Astrocyte of the spinal cord (primary cell): ENCODE results near the gene CFAP58.

Experiments
- DNase-seq: peaks from one replicate; pipeline ENCODE4 v3.0.0; 2011; ENCODE audit warnings: low read depth, low spot score
- H3K4me3 ChIP-seq: 2 replicates; pipeline ENCODE4 v1.5.1; 2011; ENCODE audit warnings: low read depth, mild to moderate bottlenecking, low read length, moderate library complexity
- CTCF ChIP-seq: IDR thresholded peaks from 2 replicates; pipeline ENCODE4 v1.5.1; 2012; ENCODE audit warnings: low read depth, mild to moderate bottlenecking, low read length, inconsistent platforms
- in situ Hi-C: cut with HindIII; loops from 2 replicates; pipeline ENCODE4 v1.10.0; 2017; ENCODE audit warnings: low sequenced_read_pairs

The CFAP58 gene

GRCh38 chr10:104336821-104337467 is 16.7 kb upstream of the CFAP58 start:
- peak overlapping the region; percentile 66 for H3K4me3 ChIP-seq
- DNase-seq: peak; percentile 81
- in situ Hi-C loops: no loop called here
- TF ChIP-seq CTCF: no peak

GRCh38 chr10:104337521-104337984 is 16.1 kb upstream of the CFAP58 start:
- in situ Hi-C loops: no loop called here
- peak; percentile 49 for DNase-seq
- peak overlapping the region; percentile 66 for H3K4me3 ChIP-seq
- no peak for TF ChIP-seq CTCF

- in situ Hi-C loops: no loop called here
- peak; percentile 95 for DNase-seq
- peak; percentile 16 for TF ChIP-seq CTCF
- H3K4me3 ChIP-seq: peak within 1 kb of the TSS; percentile 66
Measured at GRCh38 chr10:104337985-104338735, 15.5 kb upstream of the CFAP58 start, which contains the start of gene ITPRIP. TSS of gene ITPRIP (minus strand) at chr10:104338465. CDS start at chr10:104316051, 22,414 bp downstream.

- TF ChIP-seq CTCF: no peak
- DNase-seq: peak; percentile 88
- H3K4me3 ChIP-seq: peak overlapping the region; percentile 66
Measured at GRCh38 chr10:104339469-104340110, 14.0 kb upstream of the CFAP58 start.

GRCh38 chr10:104340111-104340526 is 13.5 kb upstream of the CFAP58 start:
- no peak overlapping the region for H3K4me3 ChIP-seq
- no peak for DNase-seq
- TF ChIP-seq CTCF: no peak
- in situ Hi-C loops: no loop called here

More at GRCh38 chr10:104339469-104340110, 14.0 kb upstream of the CFAP58 start:
- in situ Hi-C loops: no loop called here

GRCh38 chr10:104340641-104341040 is 13.0 kb upstream of the CFAP58 start:
- H3K4me3 ChIP-seq: no peak overlapping the region
- DNase-seq: no peak
- TF ChIP-seq CTCF: no peak
- in situ Hi-C loops: no loop called here
